GM19239 (cell line): ENCODE measurements around the gene EID3.
"Not testable (repeated sequence)": the region's sequence is repeated elsewhere in the genome, so short reads cannot be mapped to it uniquely, and the experiment has no call there.

ENCODE experiments used
- DNase-seq: peaks from one replicate; pipeline ENCODE4 v3.0.0; 2011; ENCODE audit warnings: low spot score; ENCODE audit not compliant: insufficient read length
- FAIRE-seq: peaks from 2 replicates; lab custom pipeline; 2011; peaks lifted over from hg19 to GRCh38; lab: Jason Lieb, UNC

The EID3 gene

DNA sequence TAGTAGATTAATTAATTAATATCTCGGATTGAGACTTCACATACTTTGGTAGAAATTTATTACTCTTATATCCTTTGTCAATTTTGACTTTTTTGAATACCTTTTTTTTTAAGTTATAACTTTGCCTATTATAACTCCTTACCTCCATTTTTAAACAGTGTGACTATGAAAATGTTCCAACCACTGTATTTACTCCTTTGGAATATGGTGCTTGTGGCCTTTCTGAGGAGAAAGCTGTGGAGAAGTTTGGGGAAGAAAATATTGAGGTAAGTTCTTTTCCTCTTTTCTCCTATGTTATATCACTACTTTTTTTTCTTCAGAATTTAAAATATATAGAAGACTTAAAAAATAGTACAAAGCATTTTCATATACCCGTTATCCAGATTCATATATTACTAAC is 27.8 kb downstream of the EID3 start:
- DNase-seq (no peak), FAIRE-seq (no peak)

- not testable (repeated sequence) for FAIRE-seq, DNase-seq
These were observed 28.7 kb downstream of the EID3 start for GRCh38 chr12:104332273-104332672.

DNA sequence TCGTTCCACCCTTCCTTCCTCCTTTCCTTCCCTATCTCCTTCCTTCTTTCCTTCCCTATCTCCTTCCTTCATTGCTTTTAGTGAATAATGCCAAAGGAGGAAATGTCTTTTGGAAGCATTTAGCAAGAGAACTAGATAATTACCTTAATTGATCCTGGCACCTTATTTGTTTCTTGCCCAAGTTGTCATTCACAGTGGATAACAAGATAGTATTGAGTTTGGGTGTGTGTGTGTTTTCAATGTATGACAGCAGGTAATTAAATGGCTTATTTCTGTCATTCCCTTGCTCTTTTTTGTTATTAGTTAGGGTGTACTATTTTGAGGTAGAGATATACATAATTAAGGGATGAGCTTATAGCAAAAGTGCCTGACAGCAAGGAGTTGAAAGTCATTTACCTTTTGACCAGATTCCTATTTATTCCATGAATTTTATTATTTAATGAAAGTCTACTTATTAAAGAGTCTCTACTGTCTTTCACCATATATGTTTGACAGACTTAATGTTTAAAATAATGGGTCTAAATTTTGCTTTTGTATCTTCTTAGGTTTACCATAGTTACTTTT is 30.2 kb downstream of the EID3 start:
- DNase-seq (no peak), FAIRE-seq (peak; percentile 8)

- FAIRE-seq (no peak), DNase-seq (no peak)
These were observed 31.0 kb downstream of the EID3 start for GRCh38 chr12:104334581-104334980.

- no peak for FAIRE-seq
These were observed 32.6 kb downstream of the EID3 start for GRCh38 chr12:104336115-104336514.

DNA sequence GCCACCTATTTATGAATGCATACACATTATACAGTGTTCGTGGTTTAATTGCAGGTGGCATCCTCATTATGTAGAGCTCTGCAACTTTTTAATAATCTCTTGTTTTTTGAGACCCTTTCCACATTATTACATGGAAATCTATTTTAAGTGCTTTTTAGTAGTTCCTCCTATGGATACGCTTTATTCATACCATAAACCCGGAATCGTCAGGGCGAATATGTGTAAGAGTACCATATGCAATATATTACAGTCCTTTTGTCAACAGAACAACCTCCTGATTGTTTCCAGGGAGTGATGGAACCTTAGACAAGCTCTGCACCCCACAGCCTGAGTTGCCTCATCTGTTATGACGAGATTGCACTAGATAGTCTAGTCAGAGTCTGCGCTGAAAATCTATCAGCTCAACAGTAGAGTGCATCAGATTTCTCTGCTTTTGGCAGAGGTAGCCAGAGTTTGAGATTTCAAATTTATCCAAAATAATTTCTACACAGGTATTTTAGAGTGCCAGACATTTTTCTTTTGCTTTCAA is 33.6 kb downstream of the EID3 start:
- FAIRE-seq (no peak), DNase-seq (no peak)

More at GRCh38 chr12:104336115-104336514, 32.6 kb downstream of the EID3 start:
- no peak for DNase-seq

- no peak for DNase-seq
- FAIRE-seq: no peak
These were observed 36.1 kb downstream of the EID3 start for GRCh38 chr12:104339663-104340062.

DNA sequence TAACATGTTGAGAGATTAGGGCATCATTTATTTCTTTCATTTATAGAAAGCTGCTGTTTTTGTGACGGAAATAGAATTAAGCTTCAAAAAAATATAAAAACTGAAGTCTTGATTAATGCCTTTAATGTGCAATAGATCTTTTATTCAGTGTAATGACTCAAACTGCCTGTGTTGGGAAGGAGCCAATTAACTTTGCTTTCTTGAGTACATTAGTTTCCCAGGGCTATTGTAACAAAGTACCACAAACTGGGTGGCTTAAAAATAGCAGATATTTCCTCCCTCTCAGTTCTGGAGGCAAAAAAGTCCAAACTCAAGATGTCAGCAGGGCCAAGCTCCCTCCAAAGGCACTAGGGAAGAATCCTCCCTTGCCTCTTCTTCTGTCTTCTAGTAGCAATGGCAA is 36.6 kb downstream of the EID3 start:
- no peak for DNase-seq
- no peak for FAIRE-seq

- FAIRE-seq (no peak), DNase-seq (no peak)
These were observed 37.5 kb downstream of the EID3 start for GRCh38 chr12:104340925-104341611.

DNA sequence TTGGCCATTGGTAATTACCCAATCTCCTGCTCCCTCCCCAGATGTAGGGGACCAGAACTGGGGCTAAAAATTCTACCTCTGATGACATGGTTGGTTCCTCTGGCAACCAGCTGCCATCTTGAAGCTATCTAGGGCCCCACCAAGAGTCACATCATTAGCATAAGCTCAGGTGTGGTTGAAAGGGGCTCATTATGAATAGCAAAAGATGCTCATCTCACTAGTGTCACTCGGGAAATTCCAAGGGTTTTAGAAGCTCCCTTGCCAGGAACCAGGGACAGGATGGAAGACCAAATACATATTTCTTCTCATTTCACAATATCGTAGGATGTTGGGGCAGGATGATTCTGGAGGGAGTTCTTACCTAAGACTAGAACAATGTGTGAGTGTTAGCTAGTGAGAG is 38.6 kb downstream of the EID3 start:
- no peak for DNase-seq
- FAIRE-seq: no peak

DNA sequence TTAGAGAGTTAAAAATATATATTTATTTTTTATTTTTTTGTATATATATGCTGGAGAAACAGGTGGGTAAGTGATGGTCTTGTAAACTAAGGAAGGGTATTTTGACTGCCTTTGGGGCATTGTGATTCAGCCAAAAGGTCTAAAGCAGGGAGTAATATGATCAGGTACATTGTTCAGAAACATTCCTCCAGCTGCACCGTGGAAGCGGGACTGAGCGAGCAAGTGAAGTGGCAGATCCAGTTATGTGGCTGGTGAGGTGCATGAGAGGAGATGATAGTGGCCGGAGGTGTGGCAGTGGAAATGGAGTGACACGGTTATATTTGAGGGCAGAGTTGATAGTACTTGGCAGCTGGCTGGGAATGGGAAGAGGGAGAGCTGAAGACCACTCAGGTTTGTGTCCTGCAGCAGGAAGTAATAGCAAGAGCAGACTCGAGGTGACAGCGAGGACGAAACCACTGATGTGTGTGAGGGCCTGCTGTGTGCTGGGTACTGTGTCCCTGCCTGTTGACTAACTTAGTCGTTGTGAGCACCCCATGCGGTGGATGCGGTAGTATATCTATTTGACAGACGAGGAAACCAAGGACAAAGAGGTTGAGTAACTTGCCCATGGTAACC is 39.2 kb downstream of the EID3 start:
- FAIRE-seq (no peak), DNase-seq (no peak)

DNA sequence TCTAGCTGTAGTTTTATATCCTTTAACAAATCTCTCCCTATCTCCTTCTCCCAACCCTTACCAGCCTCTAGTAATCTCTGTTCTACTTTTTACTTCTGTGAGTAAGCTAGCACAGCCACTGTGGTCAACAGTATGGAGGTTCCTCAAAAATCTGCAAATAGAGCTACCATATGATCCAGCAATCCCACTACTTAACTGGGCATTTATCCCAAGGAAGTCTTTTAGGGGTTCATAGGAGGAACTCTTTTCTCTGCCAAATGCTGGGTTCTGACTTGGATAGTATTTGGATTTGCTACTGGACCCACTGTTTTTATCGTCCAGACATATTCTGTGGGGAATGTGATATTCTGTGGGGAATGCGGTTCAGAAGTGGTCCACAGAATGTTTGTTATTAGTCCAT is 41.1 kb downstream of the EID3 start:
- FAIRE-seq (no peak), DNase-seq (no peak)

GRCh38 chr12:104345234-104346066 is 41.9 kb downstream of the EID3 start:
- FAIRE-seq (no peak), DNase-seq (no peak)

- no peak for FAIRE-seq
These were observed 44.0 kb downstream of the EID3 start for GRCh38 chr12:104347374-104348075.

DNA sequence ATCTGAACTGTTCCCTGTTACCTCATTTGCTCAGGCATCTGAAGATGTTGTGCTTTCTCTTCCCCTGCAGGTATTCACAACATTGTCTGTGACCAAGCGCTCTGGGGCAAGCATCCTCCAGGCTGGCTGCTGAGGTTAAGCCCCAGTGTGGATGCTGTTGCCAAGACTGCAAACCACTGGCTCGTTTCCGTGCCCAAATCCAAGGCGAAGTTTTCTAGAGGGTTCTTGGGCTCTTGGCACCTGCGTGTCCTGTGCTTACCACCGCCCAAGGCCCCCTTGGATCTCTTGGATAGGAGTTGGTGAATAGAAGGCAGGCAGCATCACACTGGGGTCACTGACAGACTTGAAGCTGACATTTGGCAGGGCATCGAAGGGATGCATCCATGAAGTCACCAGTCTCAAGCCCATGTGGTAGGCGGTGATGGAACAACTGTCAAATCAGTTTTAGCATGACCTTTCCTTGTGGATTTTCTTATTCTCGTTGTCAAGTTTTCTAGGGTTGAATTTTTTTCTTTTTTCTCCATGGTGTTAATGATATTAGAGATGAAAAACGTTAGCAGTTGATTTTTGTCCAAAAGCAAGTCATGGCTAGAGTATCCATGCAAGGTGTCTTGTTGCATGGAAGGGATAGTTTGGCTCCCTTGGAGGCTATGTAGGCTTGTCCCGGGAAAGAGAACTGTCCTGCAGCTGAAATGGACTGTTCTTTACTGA is 44.9 kb downstream of the EID3 start:
- FAIRE-seq (no peak), DNase-seq (no peak)

More at GRCh38 chr12:104347374-104348075, 44.0 kb downstream of the EID3 start:
- DNase-seq: no peak

DNA sequence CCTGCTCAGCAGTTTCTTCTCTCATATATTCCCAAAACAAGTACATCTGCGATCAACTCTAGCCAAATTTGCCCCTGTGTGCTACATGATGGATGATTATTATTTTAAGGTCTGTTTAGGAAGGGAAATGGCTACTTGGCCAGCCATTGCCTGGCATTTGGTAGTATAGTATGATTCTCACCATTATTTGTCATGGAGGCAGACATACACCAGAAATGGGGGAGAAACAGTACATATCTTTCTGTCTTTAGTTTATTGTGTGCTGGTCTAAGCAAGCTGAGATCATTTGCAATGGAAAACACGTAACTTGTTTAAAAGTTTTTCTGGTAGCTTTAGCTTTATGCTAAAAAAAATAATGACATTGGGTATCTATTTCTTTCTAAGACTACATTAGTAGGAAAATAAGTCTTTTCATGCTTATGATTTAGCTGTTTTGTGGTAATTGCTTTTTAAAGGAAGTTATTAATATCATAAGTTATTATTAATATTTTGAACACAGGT is 45.5 kb downstream of the EID3 start:
- DNase-seq (no peak), FAIRE-seq (no peak)

DNA sequence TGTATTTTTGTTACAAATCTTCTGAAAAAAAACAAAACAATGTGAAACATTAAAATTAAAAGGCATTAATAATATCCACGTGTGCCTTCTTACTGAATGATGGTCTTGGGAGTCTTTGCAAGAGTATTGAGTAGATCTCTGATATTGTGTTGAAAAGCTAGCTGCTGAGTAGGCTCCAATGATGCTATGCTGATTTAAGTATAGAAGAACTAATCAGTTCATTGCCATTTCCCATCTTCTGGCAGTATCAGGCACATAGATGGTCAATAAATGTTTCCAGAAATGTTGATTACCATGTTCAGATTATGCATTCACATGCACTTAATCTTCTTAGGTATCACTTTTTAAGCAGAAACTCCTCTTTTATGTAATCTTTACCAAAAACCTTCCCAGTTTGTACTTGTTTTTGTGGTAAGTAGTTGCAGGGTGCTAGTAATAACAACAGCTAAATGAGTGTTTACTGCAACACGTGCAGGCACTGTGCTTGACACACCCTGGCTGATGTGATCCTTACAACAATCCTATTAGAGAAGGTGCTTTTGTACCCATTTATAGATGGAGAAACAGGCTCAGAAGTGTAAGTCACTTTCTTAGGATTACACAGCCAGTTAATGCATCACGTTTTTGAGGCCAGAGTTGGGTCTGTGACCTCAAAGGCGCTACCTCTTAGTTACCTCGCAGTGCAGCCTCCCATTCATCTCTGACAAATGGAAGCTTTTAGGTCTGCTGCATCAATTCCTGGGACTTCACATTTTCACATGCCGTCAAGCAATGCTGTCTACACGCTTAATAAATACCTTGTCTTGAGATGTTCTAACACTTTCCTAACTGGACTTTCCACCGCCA is 46.9 kb downstream of the EID3 start:
- DNase-seq (no peak), FAIRE-seq (no peak)
